Activated CD4-positive, alpha-beta memory T cell treated with anti-CD3 and anti-CD28 coated beads, Interleukin-2, amount 10 ng/mL, durations not matched to agents 7 days and 5 days (primary cell): ENCODE results near the gene FCN3. TPM values are rescaled to one million over a fixed set of nuclear protein-coding genes. Genes with fewer than 3 reads are reported as not detected.
"Not testable (repeated sequence)": the region's sequence is repeated elsewhere in the genome, so short reads cannot be mapped to it uniquely, and the experiment has no call there.

Experiments used
- CTCF ChIA-PET: fragments of 350-600 bp; sonication (Branson Sonifier 250); formaldehyde crosslinking; loops from one replicate; lab custom pipeline; 2021; ENCODE audit warnings: antibody characterized with exemption, inconsistent platforms; lab: Charles Lee
- POLR2A ChIA-PET: fragments of 350-600 bp; sonication (Branson Sonifier 250); formaldehyde crosslinking; loops from one replicate; lab custom pipeline; 2021; ENCODE audit warnings: antibody characterized with exemption; lab: Charles Lee
- DNase-seq: peaks from one replicate; pipeline ENCODE4 v3.0.0-alpha.2; 2020
- H3K27ac Mint-ChIP-seq: one replicate; pipeline ENCODE4 v1.8.0; 2021; ENCODE audit warnings: mild to moderate bottlenecking, mixed read lengths
- H3K27me3 Mint-ChIP-seq: one replicate; pipeline ENCODE4 v1.8.0; 2021; ENCODE audit warnings: mixed read lengths
- H3K36me3 Mint-ChIP-seq: one replicate; pipeline ENCODE4 v1.8.0; 2021; ENCODE audit warnings: low read depth, mixed read lengths
- H3K4me1 Mint-ChIP-seq: one replicate; pipeline ENCODE4 v1.8.0; 2021; ENCODE audit warnings: mixed read lengths
- H3K4me3 Mint-ChIP-seq: one replicate; pipeline ENCODE4 v1.8.0; 2021; ENCODE audit warnings: mild to moderate bottlenecking, mixed read lengths
- H3K9me3 Mint-ChIP-seq: one replicate; pipeline ENCODE4 v1.8.0; 2021; ENCODE audit warnings: mixed read lengths
- total RNA-seq, 2 experiments: library from RNA; stranded (reverse); gene quantifications; one replicate each; pipeline ENCODE4 v1.2.3, GENCODE V29; 2021

Gene FCN3
- total RNA-seq, 2 experiments from 2014 or later = not detected

DNA sequence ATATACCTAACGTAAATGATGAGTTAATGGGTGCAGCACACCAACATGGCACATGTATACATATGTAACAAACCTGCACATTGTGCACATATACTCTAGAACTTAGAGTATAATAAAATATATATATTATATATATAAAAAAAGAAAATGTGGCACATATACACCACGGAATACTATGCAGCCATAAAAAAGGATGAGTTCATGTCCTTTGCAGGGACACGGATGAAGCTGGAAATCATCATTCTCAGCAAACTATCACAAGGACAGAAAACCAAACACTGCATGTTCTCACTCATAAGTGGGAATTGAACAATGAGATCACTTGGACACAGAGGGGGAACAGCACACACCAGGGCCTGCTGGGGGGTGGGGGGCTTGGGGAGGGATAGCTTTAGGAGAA is 10.2 kb upstream of the FCN3 start:
- CTCF ChIA-PET = interaction anchor here (0.8 to 8.9 kb wide), 4 partner anchors 10 to 85 kb away, joined by 3 to 123 read pairs (median 3); no protein-coding TSS in a partner anchor
- POLR2A ChIA-PET = not testable (repeated sequence)

DNA sequence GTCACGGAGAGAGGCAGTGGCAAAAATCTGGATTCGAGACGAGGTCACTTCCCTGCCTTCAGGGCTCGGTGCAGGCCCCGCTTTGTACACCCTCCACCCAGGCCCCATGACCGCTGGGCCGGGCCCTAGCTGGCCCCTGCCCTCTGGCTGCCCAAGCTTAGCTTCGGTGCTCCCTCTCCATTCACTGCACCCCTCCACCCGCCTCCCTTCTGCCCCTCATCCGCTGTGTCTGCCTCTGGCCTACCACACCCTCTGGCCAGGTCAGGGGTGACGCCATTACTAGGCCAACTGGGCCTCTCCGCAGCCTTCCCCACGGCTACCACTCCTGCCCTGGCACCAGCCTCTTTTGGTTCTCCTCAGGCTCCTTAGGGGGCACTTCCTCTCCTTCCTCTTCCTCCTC is 9.0 kb upstream of the FCN3 start:
- ChIA-PET POLR2A (interaction anchor here (0.9 kb wide), 1 partner anchor 26 kb away, joined by 3 read pairs; no protein-coding TSS in a partner anchor), CTCF (interaction anchor here (1.0 to 8.9 kb wide), 2 partner anchors 51 to 84 kb away, joined by 3 to 123 read pairs; no protein-coding TSS in a partner anchor)
- Mint-ChIP-seq H3K4me1 (peaks cover 2% of the 10 kb centered on the region), H3K27ac (no peak overlapping the region), H3K27me3 (peaks cover 17% of the 10 kb centered on the region), H3K9me3 (no peaks in the 10 kb centered on the region), H3K36me3 (no peaks in the 10 kb centered on the region), H3K4me3 (no peak overlapping the region)
- DNase-seq = no peak

More for the DNA sequence above, 10.2 kb upstream of the FCN3 start:
- not testable (repeated sequence) for H3K4me3 Mint-ChIP-seq, H3K4me1 Mint-ChIP-seq, H3K36me3 Mint-ChIP-seq, H3K27ac Mint-ChIP-seq, DNase-seq, H3K9me3 Mint-ChIP-seq
- peaks cover 18% of the 10 kb centered on the region for H3K27me3 Mint-ChIP-seq

DNA sequence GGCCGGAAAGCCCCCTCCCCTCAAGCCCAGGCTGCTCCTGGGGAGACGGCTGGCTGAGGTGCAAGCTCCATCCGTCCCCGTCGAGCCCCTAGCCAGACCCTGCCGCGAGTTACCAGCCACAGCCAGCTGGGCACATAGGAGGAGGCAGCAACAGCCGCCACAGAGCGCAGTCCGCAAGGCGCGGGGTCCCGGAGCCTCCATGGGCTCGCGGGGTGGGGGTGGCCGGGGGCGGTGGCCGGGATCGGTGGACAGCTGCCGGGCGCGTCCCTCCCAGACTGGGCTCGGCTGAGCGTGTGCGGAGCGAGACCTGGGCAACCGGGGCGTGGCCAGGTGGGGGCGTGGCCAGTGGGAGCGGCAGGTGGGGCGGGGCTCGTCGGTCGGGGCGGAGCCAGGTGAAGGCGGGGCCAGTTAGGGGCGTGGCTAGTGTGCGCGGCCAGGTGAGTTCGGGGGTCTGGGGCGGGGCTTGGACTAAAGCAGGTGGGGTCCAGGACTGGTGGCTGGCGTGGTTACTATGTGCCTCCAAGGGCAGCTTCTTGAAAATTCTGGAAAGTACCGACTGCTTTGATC is 8.5 kb upstream of the FCN3 start, which contains the start of gene CD164L2:
TSS of gene CD164L2 (minus strand) at position 295 of the 567 bp plus-strand sequence. CDS start at position 201, 94 bp downstream.
- peak; percentile 53 for DNase-seq
- no peak within 1 kb of the TSS for H3K27ac Mint-ChIP-seq
- CTCF ChIA-PET = interaction anchor here (0.9 to 8.9 kb wide), 4 partner anchors 12 to 83 kb away, joined by 3 to 123 read pairs (median 10); partner anchors contain the start of gene MAP3K6
- no peak within 1 kb of the TSS for H3K4me3 Mint-ChIP-seq
- peaks cover 15% of the 10 kb centered on the region for H3K27me3 Mint-ChIP-seq
- H3K4me1 Mint-ChIP-seq = no peaks in the 10 kb centered on the region
- H3K36me3 Mint-ChIP-seq = no peaks in the 10 kb centered on the region
- POLR2A ChIA-PET = interaction anchor here (1.2 to 1.5 kb wide), 2 partner anchors 9 to 18 kb away, joined by 3 to 4 read pairs; no protein-coding TSS in a partner anchor
- H3K9me3 Mint-ChIP-seq = no peaks in the 10 kb centered on the region

DNA sequence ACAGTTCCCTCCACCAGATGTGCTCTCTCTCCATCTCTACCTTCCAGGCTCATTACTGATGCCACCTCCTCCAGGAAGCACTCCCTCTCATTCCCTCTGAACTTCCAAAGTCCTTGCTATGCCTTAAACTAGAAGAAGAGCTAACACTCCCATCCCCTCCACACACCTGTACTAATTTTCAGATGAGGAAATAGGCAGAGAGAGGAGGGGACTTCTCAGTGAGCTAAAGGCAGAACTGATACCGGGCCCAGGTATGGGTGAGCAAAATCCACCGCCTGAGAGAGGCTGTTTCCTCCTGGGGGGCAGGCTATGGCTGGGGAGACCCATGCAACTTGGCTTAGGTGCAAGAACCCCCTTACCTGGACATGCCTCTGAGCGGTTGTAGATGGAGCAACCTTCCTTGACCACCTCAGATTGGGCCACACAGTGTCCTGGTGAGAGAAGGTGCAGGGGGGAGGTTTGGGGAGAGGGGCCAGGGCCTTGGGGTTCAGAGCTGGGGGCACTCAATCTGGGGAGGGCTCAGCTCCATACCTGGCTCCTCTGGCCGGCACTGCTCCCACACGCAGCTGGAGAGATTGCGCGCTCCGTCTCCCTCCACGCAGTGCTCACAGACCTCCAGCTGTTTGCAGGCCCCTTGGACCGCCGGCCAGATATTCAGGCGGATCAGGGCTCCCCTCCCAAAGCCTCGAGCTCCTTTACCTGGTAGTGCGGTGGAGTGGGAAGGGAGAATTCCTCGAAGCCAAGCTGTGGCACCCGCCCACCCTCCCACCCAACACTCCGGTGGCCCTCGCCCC is 7.5 kb upstream of the FCN3 start:
- peaks cover 15% of the 10 kb centered on the region for H3K27me3 Mint-ChIP-seq
- H3K36me3 Mint-ChIP-seq = no peaks in the 10 kb centered on the region
- no peak overlapping the region for H3K4me3 Mint-ChIP-seq
- DNase-seq = no peak
- CTCF ChIA-PET = interaction anchor here (0.9 to 8.9 kb wide), 7 partner anchors 9 to 288 kb away, joined by 3 to 123 read pairs (median 6); partner anchors contain the start of gene MAP3K6
- H3K27ac Mint-ChIP-seq = no peak overlapping the region
- H3K9me3 Mint-ChIP-seq = no peaks in the 10 kb centered on the region
- no peaks in the 10 kb centered on the region for H3K4me1 Mint-ChIP-seq
- POLR2A ChIA-PET = interaction anchor here (1.2 to 1.5 kb wide), 2 partner anchors 10 to 17 kb away, joined by 3 to 4 read pairs; no protein-coding TSS in a partner anchor

DNA sequence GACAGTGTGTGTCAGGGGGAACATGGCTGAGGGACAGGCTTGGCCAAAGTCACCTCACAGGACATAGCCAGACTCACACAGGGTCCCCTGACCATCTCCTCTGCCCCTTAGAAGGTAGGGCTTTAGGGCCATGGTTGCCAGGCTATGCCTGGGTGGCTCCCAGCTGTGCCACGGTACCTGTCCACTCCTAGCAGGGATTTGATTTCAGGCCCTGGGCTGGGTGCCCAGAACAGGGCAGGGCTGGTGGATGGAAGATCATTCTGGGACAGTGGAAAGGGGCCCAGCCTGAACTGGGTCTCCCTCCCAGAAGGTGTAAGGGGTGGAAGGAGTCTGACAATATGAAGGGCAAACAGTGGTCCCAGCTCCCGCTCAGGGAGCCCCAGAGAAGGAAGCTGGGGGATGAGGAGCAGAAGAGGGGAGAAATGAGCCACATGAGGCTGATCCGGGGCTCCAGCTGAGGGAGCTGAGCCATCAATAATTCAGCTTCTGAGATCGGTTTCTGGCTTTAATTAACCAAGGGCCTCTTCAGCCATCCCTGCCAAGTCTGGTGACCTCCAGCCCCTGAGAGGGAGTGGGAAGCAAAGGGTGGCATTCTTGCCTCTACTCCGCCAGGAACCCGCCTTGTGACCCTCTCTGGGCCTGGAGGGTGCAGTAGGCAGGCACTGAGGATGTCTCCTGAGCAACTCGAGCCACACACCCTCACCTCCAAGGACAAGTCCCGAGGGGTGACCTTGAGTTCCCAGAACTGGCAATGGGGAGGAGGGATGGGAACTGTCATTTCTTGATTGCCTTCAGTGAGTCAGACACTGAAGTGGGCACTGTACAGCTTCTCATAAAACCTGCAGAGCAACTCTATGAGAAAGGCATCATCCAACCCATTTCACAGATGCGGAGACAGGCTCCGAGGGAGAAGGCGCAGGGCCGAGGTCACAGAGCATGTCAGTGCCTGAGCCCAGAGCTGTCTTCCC is 6.4 kb upstream of the FCN3 start:
- ChIA-PET POLR2A (interaction anchor here (1.0 to 1.5 kb wide), 2 partner anchors 9 to 11 kb away, joined by 3 to 4 read pairs; no protein-coding TSS in a partner anchor), CTCF (interaction anchor here (0.5 to 8.9 kb wide), 7 partner anchors 10 to 289 kb away, joined by 3 to 123 read pairs (median 6); partner anchors contain the start of gene MAP3K6)
- peaks cover 8% of the 10 kb centered on the region for H3K27me3 Mint-ChIP-seq
- no peak for DNase-seq
- H3K4me3 Mint-ChIP-seq = no peak overlapping the region
- no peaks in the 10 kb centered on the region for H3K36me3 Mint-ChIP-seq
- H3K9me3 Mint-ChIP-seq = no peaks in the 10 kb centered on the region
- no peak overlapping the region for H3K27ac Mint-ChIP-seq
- no peaks in the 10 kb centered on the region for H3K4me1 Mint-ChIP-seq

DNA sequence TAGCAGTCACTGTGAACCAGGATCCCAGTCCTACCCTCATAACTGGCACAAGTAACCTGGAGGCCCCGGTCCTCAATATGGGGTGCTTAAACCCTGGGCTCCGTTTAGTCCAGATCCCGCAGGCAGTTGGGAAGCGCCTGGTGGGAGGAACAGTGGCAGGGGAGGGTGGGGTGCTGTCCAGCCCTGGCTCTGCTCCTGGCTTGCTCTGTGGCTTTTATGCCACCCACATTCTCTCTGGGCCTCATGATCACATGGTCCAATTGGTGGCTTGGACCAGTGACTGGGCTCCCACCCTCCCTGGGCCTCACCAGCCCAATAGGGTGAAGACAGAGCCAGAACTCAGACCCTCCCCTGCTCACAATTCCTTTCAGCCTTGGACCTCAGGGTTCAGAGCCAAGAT is 5.6 kb upstream of the FCN3 start:
- Mint-ChIP-seq H3K36me3 (no peaks in the 10 kb centered on the region), H3K27me3 (peaks cover 11% of the 10 kb centered on the region), H3K4me1 (no peaks in the 10 kb centered on the region), H3K27ac (no peak overlapping the region), H3K9me3 (no peaks in the 10 kb centered on the region), H3K4me3 (no peak overlapping the region)
- DNase-seq = no peak
- CTCF ChIA-PET = interaction anchor here (3.1 kb wide), 1 partner anchor 14 kb away, joined by 15 read pairs; the partner anchor contains the start of gene MAP3K6
- POLR2A ChIA-PET = no interaction called here

DNA sequence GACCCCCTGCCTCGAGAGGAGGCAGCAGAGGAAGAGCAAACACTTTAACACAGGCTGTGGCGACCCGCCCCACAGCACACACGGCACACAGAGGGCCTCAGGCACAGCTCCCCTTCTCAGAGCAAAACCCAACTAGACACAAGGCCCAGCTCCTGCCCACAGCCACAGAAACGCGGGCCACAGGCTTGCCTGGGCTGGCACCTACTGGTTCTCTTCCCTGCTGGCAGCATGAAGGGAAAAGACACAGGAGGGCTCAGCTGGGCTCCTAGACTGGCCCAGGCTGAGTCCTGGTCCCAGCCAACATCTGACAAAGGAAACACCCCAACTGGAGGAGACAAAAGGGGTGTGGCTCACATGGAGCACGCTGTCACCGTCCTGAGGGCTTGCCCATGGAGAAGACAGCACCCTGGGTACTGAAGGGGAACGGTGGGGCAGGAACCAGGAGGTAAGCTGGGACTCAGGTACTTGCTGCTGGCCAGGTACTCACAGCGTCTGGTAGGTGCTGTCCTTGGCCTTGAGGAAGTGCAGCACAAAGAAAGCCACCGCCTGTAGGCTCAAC is 5.0 kb upstream of the FCN3 start:
- H3K9me3 Mint-ChIP-seq = no peaks in the 10 kb centered on the region
- peaks cover 11% of the 10 kb centered on the region for H3K27me3 Mint-ChIP-seq
- no peaks in the 10 kb centered on the region for H3K36me3 Mint-ChIP-seq
- no peak overlapping the region for H3K27ac Mint-ChIP-seq
- no peak overlapping the region for H3K4me3 Mint-ChIP-seq
- no peak for DNase-seq
- ChIA-PET CTCF (interaction anchor here (3.1 kb wide), 1 partner anchor 14 kb away, joined by 15 read pairs; the partner anchor contains the start of gene MAP3K6), POLR2A (interaction anchor here (1.0 kb wide), 1 partner anchor 13 kb away, joined by 3 read pairs; the partner anchor contains the start of gene MAP3K6)
- H3K4me1 Mint-ChIP-seq = no peaks in the 10 kb centered on the region

DNA sequence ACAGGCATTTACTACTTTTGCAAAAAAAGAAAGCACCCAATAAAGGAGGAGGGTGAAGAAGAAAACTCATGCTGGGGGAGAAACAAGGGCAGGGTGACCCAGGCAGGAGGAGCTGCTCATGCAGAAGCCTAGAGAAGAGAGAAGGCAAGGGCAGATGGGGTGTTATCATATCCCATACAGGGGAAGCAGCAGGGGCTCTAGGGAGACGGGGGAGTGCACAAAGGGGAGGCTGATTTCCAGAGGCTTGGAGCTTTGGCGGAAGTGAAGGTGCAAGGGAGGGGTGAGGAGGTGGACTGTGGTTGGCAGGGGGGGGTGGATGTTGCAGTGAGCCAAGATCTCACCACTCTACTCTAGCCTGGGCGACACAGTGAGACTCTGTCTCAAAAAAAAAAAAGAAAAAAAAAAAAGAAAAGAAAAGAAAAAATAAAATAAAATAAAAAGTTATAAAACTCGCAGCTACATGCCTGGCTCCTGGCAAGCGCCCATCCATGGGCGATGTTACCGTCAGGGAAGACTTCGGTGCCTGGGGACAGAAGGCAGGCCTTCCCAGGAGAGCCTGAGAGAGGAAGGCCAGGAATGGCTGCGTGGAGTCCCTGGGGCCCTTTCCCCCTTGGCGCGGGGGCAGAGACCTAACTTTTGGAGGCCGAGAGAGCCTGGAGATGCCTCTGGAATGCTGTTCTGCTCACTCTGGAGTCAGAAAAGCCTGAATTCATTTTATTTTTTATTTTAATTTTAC is 3.3 kb upstream of the FCN3 start:
- ChIA-PET POLR2A (interaction anchor here (0.5 to 1.2 kb wide), 2 partner anchors 13 to 18 kb away, joined by 4 to 5 read pairs; no protein-coding TSS in a partner anchor), CTCF (interaction anchor here (0.8 to 1.3 kb wide), 4 partner anchors 9 to 82 kb away, joined by 3 to 4 read pairs (median 3); partner anchors contain the start of gene MAP3K6)
- H3K36me3 Mint-ChIP-seq = no peaks in the 10 kb centered on the region
- H3K4me3 Mint-ChIP-seq = no peak overlapping the region
- peaks cover 11% of the 10 kb centered on the region for H3K27me3 Mint-ChIP-seq
- no peaks in the 10 kb centered on the region for H3K4me1 Mint-ChIP-seq
- no peak overlapping the region for H3K27ac Mint-ChIP-seq
- no peaks in the 10 kb centered on the region for H3K9me3 Mint-ChIP-seq
- DNase-seq = no peak

DNA sequence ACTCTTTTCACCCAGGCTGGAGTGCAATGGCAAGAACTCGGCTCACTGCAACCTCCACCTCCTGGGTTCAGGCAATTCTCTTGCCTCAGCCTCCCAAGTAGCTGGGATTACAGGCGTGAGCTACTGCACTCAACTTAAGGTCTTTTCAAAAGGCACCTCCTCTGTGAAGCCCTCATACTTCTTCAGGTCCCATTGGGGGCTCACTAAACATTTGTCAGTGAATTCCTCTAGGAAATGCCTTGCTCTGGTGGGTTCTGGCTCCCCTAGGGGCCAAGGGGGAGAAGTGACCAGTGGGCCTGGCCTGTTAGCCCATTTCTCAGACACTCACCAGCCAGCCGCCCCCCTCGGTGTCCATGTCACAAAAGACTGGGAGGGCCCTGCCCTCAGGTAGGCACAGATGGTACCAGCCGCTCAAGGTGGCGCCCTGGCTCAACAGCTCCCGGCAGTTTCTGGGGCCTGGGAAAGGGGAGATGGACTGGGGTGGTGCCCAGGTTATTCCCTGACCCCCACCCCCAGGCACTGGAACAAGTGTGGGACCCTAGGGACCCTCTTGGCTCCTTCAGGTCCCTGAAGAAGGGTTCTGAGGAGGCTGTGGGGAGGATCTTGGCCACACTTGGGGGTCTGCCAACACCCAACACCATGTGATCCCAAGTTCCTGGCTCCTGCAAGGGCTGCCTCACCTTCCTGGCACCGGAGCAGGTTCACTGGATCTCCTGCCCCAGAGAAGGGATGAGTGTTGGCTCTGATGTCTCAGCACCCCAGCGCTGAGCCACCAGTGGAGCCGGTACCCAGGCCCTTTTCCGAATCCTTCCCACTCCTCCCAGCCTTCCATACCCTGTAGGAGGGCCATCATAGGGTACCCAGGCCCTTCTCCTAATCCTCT is 1.6 kb downstream of the FCN3 start:
- ChIA-PET CTCF (interaction anchor here (0.7 to 1.7 kb wide), 3 partner anchors 15 to 218 kb away, joined by 3 to 6 read pairs (median 3); partner anchors contain the start of gene SLC9A1), POLR2A (interaction anchor here (1.1 kb wide), 1 partner anchor 8 kb away, joined by 3 read pairs; no protein-coding TSS in a partner anchor)
- DNase-seq = no peak
- Mint-ChIP-seq H3K27me3 (peaks cover 3% of the 10 kb centered on the region), H3K4me1 (peaks cover 15% of the 10 kb centered on the region), H3K27ac (no peak overlapping the region), H3K36me3 (no peaks in the 10 kb centered on the region), H3K9me3 (no peaks in the 10 kb centered on the region), H3K4me3 (no peak overlapping the region)
